GM12878 (cell line): ENCODE measurements around the gene TLE2. TPM values are rescaled to one million over a fixed set of nuclear protein-coding genes. Genes with fewer than 3 reads are reported as not detected.

Experiments
- ATF7 ChIP-seq: fragments of 450-650 bp; IDR thresholded peaks from 2 replicates; pipeline ENCODE4 v1.6.1; 2016; ENCODE audit warnings: low read depth, mild to moderate bottlenecking
- CBFB ChIP-seq: IDR thresholded peaks from 2 replicates; pipeline ENCODE4 v1.6.1; 2016; ENCODE audit warnings: antibody characterized with exemption, low read depth
- CHD2 ChIP-seq: IDR thresholded peaks from 2 replicates; pipeline ENCODE4 v1.6.1; 2011; ENCODE audit warnings: low read depth, low read length, improper control_type of control experiment, borderline replicate concordance
- CUX1 ChIP-seq: IDR thresholded peaks from 2 replicates; pipeline ENCODE4 v1.6.1; 2012; ENCODE audit warnings: improper control_type of control experiment, low read depth, low read length; ENCODE audit not compliant: insufficient replicate concordance
- HDGF ChIP-seq: fragments of 450-650 bp; IDR thresholded peaks from 2 replicates; pipeline ENCODE4 v1.6.1; 2016; ENCODE audit warnings: antibody characterized with exemption
- KDM1A ChIP-seq: fragments of 200-600 bp; sonication (generic); IDR thresholded peaks from 2 replicates; pipeline ENCODE4 v1.6.1; 2016; ENCODE audit warnings: borderline replicate concordance
- KLF5 ChIP-seq: fragments of 450-650 bp; IDR thresholded peaks from 2 replicates; pipeline ENCODE4 v1.6.1; 2014; ENCODE audit warnings: mild to moderate bottlenecking; ENCODE audit not compliant: partially characterized antibody
- MLLT1 ChIP-seq: fragments of 450-650 bp; IDR thresholded peaks from 2 replicates; pipeline ENCODE4 v1.6.1; 2016; ENCODE audit warnings: mild to moderate bottlenecking
- MTA2 ChIP-seq: fragments of 450-650 bp; IDR thresholded peaks from 2 replicates; pipeline ENCODE4 v1.6.1; 2016; ENCODE audit warnings: low read depth, mild to moderate bottlenecking, moderate library complexity
- NFYA ChIP-seq: IDR thresholded peaks from 2 replicates; pipeline ENCODE4 v1.6.1; 2011; ENCODE audit warnings: low read depth, mild to moderate bottlenecking, low read length, improper control_type of control experiment, borderline replicate concordance
- POLR2A ChIP-seq: IDR thresholded peaks from 2 replicates; pipeline ENCODE4 v1.6.1; 2011; ENCODE audit warnings: low read depth, mild to moderate bottlenecking, low read length
- SMAD1 ChIP-seq: fragments of 450-650 bp; IDR thresholded peaks from 2 replicates; pipeline ENCODE4 v1.6.1; 2018; ENCODE audit warnings: mild to moderate bottlenecking, low read depth; ENCODE audit not compliant: partially characterized antibody
- SMARCA5 ChIP-seq: fragments of 450-650 bp; IDR thresholded peaks from 2 replicates; pipeline ENCODE4 v1.6.1; 2017; ENCODE audit warnings: mild to moderate bottlenecking
- USF1 ChIP-seq: IDR thresholded peaks from 2 replicates; pipeline ENCODE4 v1.6.1; 2011; ENCODE audit warnings: borderline replicate concordance, low read depth, mild to moderate bottlenecking, moderate library complexity, mixed read lengths, low read length; ENCODE audit not compliant: insufficient read depth; ENCODE audit errors: extremely low read length
- ZNF217 ChIP-seq: fragments of 450-650 bp; IDR thresholded peaks from 2 replicates; pipeline ENCODE4 v1.6.1; 2017; ENCODE audit warnings: antibody characterized with exemption, mild to moderate bottlenecking
- polyA plus RNA-seq, 11 experiments: library from polyadenylated mRNA; depleted of rRNA in 4 of 11; unstranded in 6 of 11; stranded (reverse) in 5 of 11; fragments of >200 nt; fragmentation: Nextera tagmentation in 4 of 11; fragmentation: Illumina TruSeq in 1 of 11; extraction: Ambion mirVana in 4 of 11; extraction: Trizol in 1 of 11; gene quantifications; 1 replicate in 1 of 11; 2 replicates in 10 of 11; pipeline versions ENCODE4 v1.2.1 to v1.2.3, GENCODE V29; 2011 to 2016; ENCODE audit warnings: inconsistent platforms in 2 of 11, missing spikeins in 2 of 11, low read depth in 1 of 11
- total RNA-seq, 4 experiments: library from RNA; depleted of rRNA in 3 of 4; stranded (reverse); fragments of >200 nt in 3 of 4; fragmentation: Illumina TruSeq in 1 of 4; extraction: Trizol in 1 of 4; gene quantifications; 2 replicates each; pipeline versions ENCODE4 v1.2.1 to v1.2.3, GENCODE V29; 2013 to 2021
- TF ChIP-seq, protein P1 (sequence below), 3 experiments: IDR thresholded peaks in 2 of 3; conservative IDR thresholded peaks in 1 of 3; 2 replicates each; pipeline ENCODE4 v1.5.1; 2011; ENCODE audit warnings: low read depth in 3 of 3, low read length in 3 of 3, mild to moderate bottlenecking in 3 of 3, control low read depth in 2 of 3, moderate library complexity in 2 of 3, inconsistent platforms in 1 of 3, mixed read lengths in 1 of 3; ENCODE audit not compliant: control insufficient read depth in 2 of 3, insufficient read depth in 1 of 3; ENCODE audit errors: extremely low read depth in 1 of 3
- TF ChIP-seq, protein P2 (sequence below): fragments of 450-650 bp; IDR thresholded peaks from 2 replicates; pipeline ENCODE4 v1.6.1; 2017; ENCODE audit warnings: antibody characterized with exemption, mild to moderate bottlenecking, moderate library complexity

Gene TLE2
- total and polyA plus RNA-seq, 10 of the 15 experiments (the other 5 are each of a cell fraction or from before 2014, with no cell fraction given), result 0.05 to 0.21 (median 0.11) TPM; not detected in 5

GRCh38 chr19:2977001-2977745, 51.9 kb downstream of the TLE2 start, which contains the start of gene TLE6 (continued):
- TF ChIP-seq, protein P1, sequence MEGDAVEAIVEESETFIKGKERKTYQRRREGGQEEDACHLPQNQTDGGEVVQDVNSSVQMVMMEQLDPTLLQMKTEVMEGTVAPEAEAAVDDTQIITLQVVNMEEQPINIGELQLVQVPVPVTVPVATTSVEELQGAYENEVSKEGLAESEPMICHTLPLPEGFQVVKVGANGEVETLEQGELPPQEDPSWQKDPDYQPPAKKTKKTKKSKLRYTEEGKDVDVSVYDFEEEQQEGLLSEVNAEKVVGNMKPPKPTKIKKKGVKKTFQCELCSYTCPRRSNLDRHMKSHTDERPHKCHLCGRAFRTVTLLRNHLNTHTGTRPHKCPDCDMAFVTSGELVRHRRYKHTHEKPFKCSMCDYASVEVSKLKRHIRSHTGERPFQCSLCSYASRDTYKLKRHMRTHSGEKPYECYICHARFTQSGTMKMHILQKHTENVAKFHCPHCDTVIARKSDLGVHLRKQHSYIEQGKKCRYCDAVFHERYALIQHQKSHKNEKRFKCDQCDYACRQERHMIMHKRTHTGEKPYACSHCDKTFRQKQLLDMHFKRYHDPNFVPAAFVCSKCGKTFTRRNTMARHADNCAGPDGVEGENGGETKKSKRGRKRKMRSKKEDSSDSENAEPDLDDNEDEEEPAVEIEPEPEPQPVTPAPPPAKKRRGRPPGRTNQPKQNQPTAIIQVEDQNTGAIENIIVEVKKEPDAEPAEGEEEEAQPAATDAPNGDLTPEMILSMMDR (IDR thresholded peaks at IDR 0.05 in 2 of 3, conservative IDR thresholded peaks at IDR 0.05 in 1 of 3; ENCODE audit: control insufficient read depth in 2 of 3, extremely low read depth in 1 of 3, insufficient read depth in 1 of 3, low read depth in 3 of 3, low read length in 3 of 3), result 0 out of 6 replicates have a peak, but pooled peaks of 1 of the 3 experiments have one; percentile 1
- TF ChIP-seq NFYA (no peak), USF1 (peak; percentile 89), CBFB (no peak), SMAD1 (no peak), ATF7 (0 out of 2 replicates have a peak, but pooled peaks have one; percentile 9), HDGF (peak; percentile 66; the same call in 1 of the 2 replicates), MLLT1 (no peak), SMARCA5 (no peak), KDM1A (no peak), KLF5 (no peak), ZNF217 (no peak), CHD2 (peak; percentile 37; the same call in 1 of the 2 replicates), POLR2A (peak; percentile 78), MTA2 (no peak), CUX1 (no peak)
- TF ChIP-seq, protein P2, sequence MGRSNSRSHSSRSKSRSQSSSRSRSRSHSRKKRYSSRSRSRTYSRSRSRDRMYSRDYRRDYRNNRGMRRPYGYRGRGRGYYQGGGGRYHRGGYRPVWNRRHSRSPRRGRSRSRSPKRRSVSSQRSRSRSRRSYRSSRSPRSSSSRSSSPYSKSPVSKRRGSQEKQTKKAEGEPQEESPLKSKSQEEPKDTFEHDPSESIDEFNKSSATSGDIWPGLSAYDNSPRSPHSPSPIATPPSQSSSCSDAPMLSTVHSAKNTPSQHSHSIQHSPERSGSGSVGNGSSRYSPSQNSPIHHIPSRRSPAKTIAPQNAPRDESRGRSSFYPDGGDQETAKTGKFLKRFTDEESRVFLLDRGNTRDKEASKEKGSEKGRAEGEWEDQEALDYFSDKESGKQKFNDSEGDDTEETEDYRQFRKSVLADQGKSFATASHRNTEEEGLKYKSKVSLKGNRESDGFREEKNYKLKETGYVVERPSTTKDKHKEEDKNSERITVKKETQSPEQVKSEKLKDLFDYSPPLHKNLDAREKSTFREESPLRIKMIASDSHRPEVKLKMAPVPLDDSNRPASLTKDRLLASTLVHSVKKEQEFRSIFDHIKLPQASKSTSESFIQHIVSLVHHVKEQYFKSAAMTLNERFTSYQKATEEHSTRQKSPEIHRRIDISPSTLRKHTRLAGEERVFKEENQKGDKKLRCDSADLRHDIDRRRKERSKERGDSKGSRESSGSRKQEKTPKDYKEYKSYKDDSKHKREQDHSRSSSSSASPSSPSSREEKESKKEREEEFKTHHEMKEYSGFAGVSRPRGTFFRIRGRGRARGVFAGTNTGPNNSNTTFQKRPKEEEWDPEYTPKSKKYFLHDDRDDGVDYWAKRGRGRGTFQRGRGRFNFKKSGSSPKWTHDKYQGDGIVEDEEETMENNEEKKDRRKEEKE, result no peak
